H9 (cell line): ENCODE results near the gene MAP6. TPM values are rescaled to one million over a fixed set of nuclear protein-coding genes. Genes with fewer than 3 reads are reported as not detected.

Source experiments
- DNase-seq: peaks from one replicate; pipeline ENCODE4 v3.0.0-alpha.2; 2017
- H2AFZ ChIP-seq: one replicate; pipeline ENCODE4 v1.6.1; 2013; ENCODE audit warnings: mild to moderate bottlenecking, low read length, control low read depth, moderate library complexity
- H2AK5ac ChIP-seq: 2 replicates; pipeline ENCODE4 v1.6.1; 2013; ENCODE audit warnings: low read length, control low read depth, mixed read lengths; ENCODE audit not compliant: insufficient read length
- H2BK120ac ChIP-seq: one replicate; pipeline ENCODE4 v1.6.1; 2013; ENCODE audit warnings: low read depth, mild to moderate bottlenecking, low read length, control low read depth, inconsistent platforms; ENCODE audit not compliant: poor library complexity, severe bottlenecking
- H2BK12ac ChIP-seq: 2 replicates; pipeline ENCODE4 v1.6.1; 2013; ENCODE audit warnings: low read length, control low read depth, mixed read lengths, low read depth; ENCODE audit not compliant: insufficient read length
- H2BK15ac ChIP-seq: 2 replicates; pipeline ENCODE4 v1.6.1; 2013; ENCODE audit warnings: low read depth, low read length, control low read depth
- H2BK20ac ChIP-seq: one replicate; pipeline ENCODE4 v1.6.1; 2013; ENCODE audit warnings: low read depth, mild to moderate bottlenecking, low read length, control low read depth, inconsistent platforms; ENCODE audit not compliant: poor library complexity, severe bottlenecking
- H2BK5ac ChIP-seq: 2 replicates; pipeline ENCODE4 v1.6.1; 2013; ENCODE audit warnings: low read length, control low read depth, mixed read lengths; ENCODE audit not compliant: insufficient read length
- H3K14ac ChIP-seq: 2 replicates; pipeline ENCODE4 v1.6.1; 2013; ENCODE audit warnings: low read length, control low read depth; ENCODE audit not compliant: insufficient read depth
- H3K18ac ChIP-seq: 2 replicates; pipeline ENCODE4 v1.6.1; 2013; ENCODE audit warnings: low read depth, mild to moderate bottlenecking, mixed read lengths, low read length, control low read depth; ENCODE audit not compliant: insufficient read length
- H3K23ac ChIP-seq: 2 replicates; pipeline ENCODE4 v1.6.1; 2013; ENCODE audit warnings: low read length, control low read depth, mixed read lengths, low read depth; ENCODE audit not compliant: insufficient read length
- H3K23me2 ChIP-seq: 2 replicates; pipeline ENCODE4 v1.6.1; 2013; ENCODE audit warnings: low read depth, mild to moderate bottlenecking, mixed read lengths, low read length, control low read depth; ENCODE audit not compliant: insufficient read length, poor library complexity, severe bottlenecking
- H3K27ac ChIP-seq: 2 replicates; pipeline ENCODE4 v1.5.1; 2013; ENCODE audit warnings: low read length, control low read depth, mixed read lengths, low read depth; ENCODE audit not compliant: insufficient read length
- H3K27me3 ChIP-seq: 2 replicates; pipeline ENCODE4 v1.6.1; 2013; ENCODE audit warnings: low read length, control low read depth, inconsistent platforms; ENCODE audit not compliant: insufficient read depth
- H3K4ac ChIP-seq: 2 replicates; pipeline ENCODE4 v1.6.1; 2013; ENCODE audit warnings: low read depth, mild to moderate bottlenecking, control low read depth, inconsistent platforms, low read length, moderate library complexity
- H3K4me1 ChIP-seq: 2 replicates; pipeline ENCODE4 v1.6.1; 2013; ENCODE audit warnings: low read length, control low read depth, inconsistent platforms; ENCODE audit not compliant: insufficient read depth
- H3K4me2 ChIP-seq: 2 replicates; pipeline ENCODE4 v1.6.1; 2013; ENCODE audit warnings: low read length, control low read depth, mixed read lengths; ENCODE audit not compliant: insufficient read length, insufficient read depth
- H3K56ac ChIP-seq: 2 replicates; pipeline ENCODE4 v1.6.1; 2013; ENCODE audit warnings: low read depth, mild to moderate bottlenecking, mixed read lengths, low read length, control low read depth; ENCODE audit not compliant: insufficient read length
- H3K79me1 ChIP-seq: 2 replicates; pipeline ENCODE4 v1.6.1; 2013; ENCODE audit warnings: low read depth, mild to moderate bottlenecking, moderate library complexity, low read length, control low read depth, inconsistent platforms; ENCODE audit not compliant: insufficient read depth, poor library complexity, severe bottlenecking
- H3K79me2 ChIP-seq: 2 replicates; pipeline ENCODE4 v1.6.1; 2013; ENCODE audit warnings: low read length, control low read depth, inconsistent platforms; ENCODE audit not compliant: insufficient read depth
- H3K9ac ChIP-seq: 2 replicates; pipeline ENCODE4 v1.6.1; 2013; ENCODE audit warnings: low read length, control low read depth, mixed read lengths; ENCODE audit not compliant: insufficient read length; ENCODE audit errors: extremely low read depth
- H3K9me3 ChIP-seq: one replicate; pipeline ENCODE4 v1.6.1; 2013; ENCODE audit warnings: low read depth, low read length, inconsistent platforms; ENCODE audit not compliant: control insufficient read depth
- H3T11ph ChIP-seq: one replicate; pipeline ENCODE4 v1.6.1; 2013; ENCODE audit warnings: mild to moderate bottlenecking, low read length, control low read depth, inconsistent platforms
- H4K20me1 ChIP-seq: one replicate; pipeline ENCODE4 v1.6.1; 2013; ENCODE audit not compliant: control insufficient read depth, insufficient read length, insufficient read depth
- H4K5ac ChIP-seq: 2 replicates; pipeline ENCODE4 v1.6.1; 2013; ENCODE audit warnings: low read depth, mild to moderate bottlenecking, mixed read lengths, low read length, control low read depth; ENCODE audit not compliant: insufficient read length
- H4K8ac ChIP-seq: replicated peaks from 2 replicates; pipeline ENCODE4 v1.6.1; 2013; ENCODE audit warnings: low read length, control low read depth, mixed read lengths, low read depth; ENCODE audit not compliant: insufficient read length
- H4K91ac ChIP-seq: 2 replicates; pipeline ENCODE4 v1.6.1; 2013; ENCODE audit warnings: low read depth, mild to moderate bottlenecking, moderate library complexity, mixed read lengths, low read length, control low read depth; ENCODE audit not compliant: insufficient read length
- H3K27ac Mint-ChIP-seq, 3 experiments: 2 replicates in 2 of 3; 3 replicates in 1 of 3; pipeline ENCODE4 v1.8.0; 2020 to 2021; ENCODE audit warnings: mixed read lengths in 3 of 3, mild to moderate bottlenecking in 1 of 3, moderate library complexity in 1 of 3
- H3K27me3 Mint-ChIP-seq: 2 replicates; pipeline ENCODE4 v1.8.0; 2021; ENCODE audit warnings: low read depth, mild to moderate bottlenecking, moderate library complexity, mixed read lengths
- H3K36me3 Mint-ChIP-seq, 3 experiments: 2 replicates in 2 of 3; 3 replicates in 1 of 3; pipeline ENCODE4 v1.8.0; 2020 to 2021; ENCODE audit warnings: low read depth in 3 of 3, mixed read lengths in 3 of 3; ENCODE audit not compliant: insufficient read depth in 1 of 3
- H3K4me1 Mint-ChIP-seq, 2 experiments: 2 replicates each; pipeline ENCODE4 v1.8.0; 2020; ENCODE audit warnings: mixed read lengths in 2 of 2
- H3K4me3 Mint-ChIP-seq, 2 experiments: 2 replicates in 1 of 2; 3 replicates in 1 of 2; pipeline ENCODE4 v1.8.0; 2020 to 2021; ENCODE audit warnings: mild to moderate bottlenecking in 2 of 2, mixed read lengths in 2 of 2, moderate library complexity in 1 of 2
- H3K9me3 Mint-ChIP-seq, 2 experiments: 2 replicates in 1 of 2; 3 replicates in 1 of 2; pipeline ENCODE4 v1.8.0; 2020; ENCODE audit warnings: mild to moderate bottlenecking in 2 of 2, mixed read lengths in 2 of 2, moderate library complexity in 1 of 2
- WGBS: extraction: QIAGEN DNeasy Blood & Tissue Kit; methylation state at CpG from one replicate; pipeline ENCODE4 v1.1.7; 2013; ENCODE audit warnings: missing lambda C conversion rate, low lambda C conversion rate, mixed read lengths; ENCODE audit not compliant: insufficient read length; ENCODE audit errors: extremely low coverage; 5-methylcytosine and 5-hydroxymethylcytosine counted together
- total RNA-seq: library from RNA; stranded (reverse); gene quantifications from 2 replicates; pipeline ENCODE4 v1.2.1, GENCODE V29; 2021
- TF ChIP-seq, protein P1 (sequence below): fragments of 200-600 bp; sonication (generic); conservative IDR thresholded peaks from 3 replicates; pipeline ENCODE4 v1.8.0; 2021; ENCODE audit warnings: antibody characterized with exemption, mild to moderate bottlenecking

MAP6 gene
- total RNA-seq, 1 experiment from 2014 or later = 0.77 TPM

DNA sequence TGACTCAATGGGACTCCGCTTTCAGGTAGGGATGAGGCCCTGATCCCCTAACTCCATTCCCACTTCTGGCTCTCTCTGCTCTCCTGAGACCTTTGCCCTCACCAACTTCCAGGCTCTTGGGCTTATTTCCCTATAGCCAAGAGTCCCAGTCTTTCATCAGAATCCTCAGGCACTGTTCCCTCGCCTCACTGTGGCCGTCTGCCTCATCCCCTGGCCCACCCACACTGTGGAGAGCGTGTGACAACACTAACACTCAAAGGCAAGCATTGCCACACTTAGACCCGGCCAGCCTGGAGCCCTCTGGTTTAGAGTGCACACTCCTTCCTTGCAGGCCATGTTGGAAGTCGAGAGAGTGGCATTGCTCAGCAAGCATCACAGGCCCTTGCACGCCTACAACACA lies 79.8 kb downstream of the MAP6 start:
- no peak overlapping the region for H3K23ac ChIP-seq
- no peaks in the 10 kb centered on the region for H3K79me2 ChIP-seq
- H3K27ac ChIP-seq = no peak overlapping the region
- no peak overlapping the region for H2BK12ac ChIP-seq
- no peak overlapping the region for H2BK20ac ChIP-seq
- H3K23me2 ChIP-seq = peaks cover 2% of the 10 kb centered on the region
- H4K20me1 ChIP-seq = no peaks in the 10 kb centered on the region
- H3K27ac Mint-ChIP-seq = peak overlapping the region in 1 of 3 experiments; percentile 44; a peak in 1 of 7 replicates
- no peak overlapping the region for H3K9ac ChIP-seq
- H3K4me1 Mint-ChIP-seq = peaks cover 13 to 23% of the 10 kb centered on the region in 2 experiments
- no peak overlapping the region for H3K4ac ChIP-seq
- no peak overlapping the region for H3K18ac ChIP-seq
- H2BK5ac ChIP-seq = no peak overlapping the region
- no peaks in the 10 kb centered on the region for H3K4me1 ChIP-seq
- no peaks in the 10 kb centered on the region; a peak in 1 of 7 replicates for H3K36me3 Mint-ChIP-seq
- no CpG with 5 or more reads among the region's 7 CpGs for WGBS
- no peaks in the 10 kb centered on the region for H3K9me3 Mint-ChIP-seq
- no peak overlapping the region for H4K91ac ChIP-seq
- H2BK15ac ChIP-seq = no peak overlapping the region
- no peak for DNase-seq
- no peak overlapping the region for H3K56ac ChIP-seq
- no peaks in the 10 kb centered on the region for H3K27me3 ChIP-seq
- no peak overlapping the region for H3K4me3 Mint-ChIP-seq
- peaks cover 21% of the 10 kb centered on the region for H3K27me3 Mint-ChIP-seq
- H3K14ac ChIP-seq = no peak overlapping the region
- no peak overlapping the region for H4K8ac ChIP-seq
- no peaks in the 10 kb centered on the region for H3K9me3 ChIP-seq
- H3K79me1 ChIP-seq = no peaks in the 10 kb centered on the region
- H2BK120ac ChIP-seq = no peak overlapping the region
- H2AK5ac ChIP-seq = no peak overlapping the region
- H2AFZ ChIP-seq = no peak overlapping the region
- TF ChIP-seq, protein P1, sequence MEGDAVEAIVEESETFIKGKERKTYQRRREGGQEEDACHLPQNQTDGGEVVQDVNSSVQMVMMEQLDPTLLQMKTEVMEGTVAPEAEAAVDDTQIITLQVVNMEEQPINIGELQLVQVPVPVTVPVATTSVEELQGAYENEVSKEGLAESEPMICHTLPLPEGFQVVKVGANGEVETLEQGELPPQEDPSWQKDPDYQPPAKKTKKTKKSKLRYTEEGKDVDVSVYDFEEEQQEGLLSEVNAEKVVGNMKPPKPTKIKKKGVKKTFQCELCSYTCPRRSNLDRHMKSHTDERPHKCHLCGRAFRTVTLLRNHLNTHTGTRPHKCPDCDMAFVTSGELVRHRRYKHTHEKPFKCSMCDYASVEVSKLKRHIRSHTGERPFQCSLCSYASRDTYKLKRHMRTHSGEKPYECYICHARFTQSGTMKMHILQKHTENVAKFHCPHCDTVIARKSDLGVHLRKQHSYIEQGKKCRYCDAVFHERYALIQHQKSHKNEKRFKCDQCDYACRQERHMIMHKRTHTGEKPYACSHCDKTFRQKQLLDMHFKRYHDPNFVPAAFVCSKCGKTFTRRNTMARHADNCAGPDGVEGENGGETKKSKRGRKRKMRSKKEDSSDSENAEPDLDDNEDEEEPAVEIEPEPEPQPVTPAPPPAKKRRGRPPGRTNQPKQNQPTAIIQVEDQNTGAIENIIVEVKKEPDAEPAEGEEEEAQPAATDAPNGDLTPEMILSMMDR = no peak
- no peak overlapping the region for H3T11ph ChIP-seq
- H4K5ac ChIP-seq = no peak overlapping the region
- no peak overlapping the region for H3K4me2 ChIP-seq
